ENCODE measurements around the gene MAML2. TPM values are rescaled to one million over a fixed set of nuclear protein-coding genes. Genes with fewer than 3 reads are reported as not detected.

MAML2 gene
- total RNA-seq, 1 donor from 2014 or later: 18.0 TPM

GRCh38 chr11:95975343-95975742 lies 367.7 kb downstream of the MAML2 start:
- DNase-seq (ENCODE audit: low read depth): no peak

- no peak for DNase-seq (ENCODE audit: low read depth)
Observed at GRCh38 chr11:95972060-95972459, 370.9 kb downstream of the MAML2 start.

- DNase-seq (ENCODE audit: low read depth): no peak
Observed at GRCh38 chr11:95968585-95968984, 374.4 kb downstream of the MAML2 start.

- no peak for DNase-seq (ENCODE audit: low read depth)
Observed at GRCh38 chr11:95964281-95964680, 378.7 kb downstream of the MAML2 start.

GRCh38 chr11:95961758-95962157 lies 381.2 kb downstream of the MAML2 start:
- no peak for DNase-seq (ENCODE audit: low read depth)

GRCh38 chr11:95950905-95951304 lies 392.1 kb downstream of the MAML2 start:
- no peak for DNase-seq (ENCODE audit: low read depth)

- no peak for DNase-seq (ENCODE audit: low read depth)
Observed at GRCh38 chr11:95948637-95949036, 394.4 kb downstream of the MAML2 start.

- DNase-seq (ENCODE audit: low read depth): no peak
Observed at GRCh38 chr11:95944623-95945022, 398.4 kb downstream of the MAML2 start.

GRCh38 chr11:95943546-95943945 lies 399.4 kb downstream of the MAML2 start:
- DNase-seq (ENCODE audit: low read depth): no peak

- DNase-seq (ENCODE audit: low read depth): no peak
Observed at GRCh38 chr11:95939091-95939490, 403.9 kb downstream of the MAML2 start.

GRCh38 chr11:95937358-95937757 lies 405.6 kb downstream of the MAML2 start:
- no peak for DNase-seq (ENCODE audit: low read depth)

- no peak for DNase-seq (ENCODE audit: low read depth)
Observed at GRCh38 chr11:95933594-95933993, 409.4 kb downstream of the MAML2 start.

- DNase-seq (ENCODE audit: low read depth): no peak
Observed at GRCh38 chr11:95931916-95932315, 411.1 kb downstream of the MAML2 start.

- no peak for DNase-seq (ENCODE audit: low read depth)
Observed at GRCh38 chr11:95930948-95931347, 412.0 kb downstream of the MAML2 start.

GRCh38 chr11:95926726-95927125 lies 416.3 kb downstream of the MAML2 start:
- no peak for DNase-seq (ENCODE audit: low read depth)

Other genes starting within 250 kb of the MAML2 start
- gene CCDC82, start 46.7 kb upstream of the MAML2 start, total RNA-seq: 20.0 and 42.2 TPM in 2 replicates
- 16.0 and 24.4 TPM in 2 replicates for gene JRKL, start 46.8 kb upstream of the MAML2 start, total RNA-seq